NAMALWA (cell line): ENCODE data around the gene NAA20.

Experiments used
- DNase-seq: peaks from one replicate; pipeline ENCODE4 v3.0.0-alpha.2; 2015; ENCODE audit warnings: low spot score

The NAA20 gene

GRCh38 chr20:20019123-20019522, 2.0 kb downstream of the NAA20 start:
- DNase-seq, result no peak

GRCh38 chr20:20020908-20021307, 3.7 kb downstream of the NAA20 start:
- no peak for DNase-seq

GRCh38 chr20:20021835-20022234, 4.7 kb downstream of the NAA20 start:
- no peak for DNase-seq

- no peak for DNase-seq
Measured at GRCh38 chr20:20022498-20022897, 5.3 kb downstream of the NAA20 start.

DNA sequence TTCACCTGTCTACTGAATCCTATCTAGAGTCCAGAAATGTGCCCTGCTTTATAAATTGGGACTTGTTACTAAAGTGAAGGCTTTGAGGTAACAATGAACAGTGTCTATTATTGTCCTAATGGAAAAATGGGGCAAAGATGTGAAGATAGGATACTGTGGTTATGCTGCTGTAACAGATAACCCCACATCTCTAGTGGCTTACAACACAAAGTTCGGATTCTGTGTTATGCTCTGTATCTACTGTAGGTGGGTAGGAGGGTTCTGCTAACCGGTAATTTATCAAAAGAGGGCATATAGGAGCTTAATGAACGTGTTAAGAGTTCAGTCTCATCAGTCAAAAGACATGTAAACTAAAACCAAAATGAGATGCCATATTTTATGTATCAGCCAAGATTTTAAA, 6.2 kb downstream of the NAA20 start:
- no peak for DNase-seq

DNA sequence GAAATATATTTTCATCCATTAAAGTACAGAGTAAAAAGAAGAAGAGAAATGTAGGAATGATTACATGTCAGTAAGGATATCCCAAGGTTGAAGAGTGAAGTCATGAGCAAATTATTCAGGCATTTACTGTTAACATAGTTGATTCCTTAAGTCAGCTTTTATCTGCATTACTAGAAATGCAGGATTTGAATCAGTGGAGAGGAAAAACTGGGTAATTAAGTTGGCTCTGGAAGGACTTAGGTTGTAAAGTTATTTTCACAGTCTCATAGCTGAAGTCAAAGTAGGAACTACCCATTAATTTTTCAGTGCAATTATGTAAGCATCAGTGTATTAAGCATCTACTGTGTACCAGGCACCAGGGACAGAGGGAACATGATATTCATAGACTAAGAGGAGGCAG, 7.8 kb downstream of the NAA20 start:
- DNase-seq, result no peak

DNA sequence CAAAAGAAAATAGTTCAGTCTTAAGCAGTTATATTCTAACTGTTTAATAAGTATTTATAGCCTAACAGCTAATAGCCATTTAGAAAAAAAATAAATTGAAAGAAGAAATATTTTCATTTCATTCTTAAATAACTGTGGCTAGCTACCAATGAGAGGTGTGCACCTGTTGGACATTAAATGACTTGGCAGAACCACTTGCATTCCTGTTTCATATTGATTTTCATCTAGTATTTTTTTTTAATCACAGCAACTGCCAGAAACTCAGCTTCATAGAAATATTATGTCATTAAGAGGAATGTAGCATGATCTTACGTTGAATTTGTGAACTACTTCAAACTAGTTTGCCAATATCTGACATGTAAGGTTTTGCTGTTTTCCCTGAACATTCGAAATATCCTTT, 10.1 kb downstream of the NAA20 start:
- no peak for DNase-seq

GRCh38 chr20:20031790-20032189, 14.6 kb downstream of the NAA20 start:
- no peak for DNase-seq

GRCh38 chr20:20034486-20034885, 17.3 kb downstream of the NAA20 start:
- no peak for DNase-seq

DNA sequence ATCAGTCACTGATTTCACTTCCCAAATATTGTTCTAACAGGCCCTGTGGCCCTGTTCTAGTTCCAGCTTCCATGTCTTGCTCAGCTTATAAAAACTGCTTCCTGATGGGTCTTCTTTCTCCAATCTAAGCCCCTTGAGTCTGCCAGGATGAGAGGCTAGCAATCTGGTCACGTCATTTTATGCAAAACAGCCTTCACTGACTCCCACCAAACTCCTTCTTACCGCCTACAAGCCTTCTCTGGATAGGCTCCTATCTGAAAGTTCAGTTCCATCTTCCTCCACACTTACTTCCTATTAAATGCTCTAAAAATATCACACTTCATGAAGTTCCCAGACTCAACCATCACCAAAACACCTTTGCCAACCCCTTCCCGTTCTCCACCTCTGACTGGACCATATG, 19.6 kb downstream of the NAA20 start:
- DNase-seq, result no peak

- no peak for DNase-seq
Measured at GRCh38 chr20:20037960-20038359, 20.8 kb downstream of the NAA20 start.

DNA sequence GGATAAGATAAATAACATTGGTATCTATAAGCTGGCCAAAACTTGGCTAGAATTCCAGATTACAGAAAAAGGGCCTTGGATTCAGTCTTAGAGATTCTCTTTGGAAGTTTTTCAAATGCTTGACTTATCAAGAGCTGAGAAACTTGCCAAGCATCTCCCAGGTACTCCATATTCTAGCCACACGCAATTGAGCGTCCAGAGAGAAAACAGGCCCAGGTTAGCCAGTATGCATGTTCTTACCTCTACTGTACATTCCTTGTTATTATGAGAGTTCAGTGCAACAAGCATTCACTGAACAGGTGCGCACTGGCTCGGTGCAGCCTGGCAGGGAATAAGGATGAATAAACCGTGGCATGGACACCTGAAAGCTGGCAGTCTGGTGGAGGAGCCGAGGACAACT, 21.4 kb downstream of the NAA20 start:
- no peak for DNase-seq

DNA sequence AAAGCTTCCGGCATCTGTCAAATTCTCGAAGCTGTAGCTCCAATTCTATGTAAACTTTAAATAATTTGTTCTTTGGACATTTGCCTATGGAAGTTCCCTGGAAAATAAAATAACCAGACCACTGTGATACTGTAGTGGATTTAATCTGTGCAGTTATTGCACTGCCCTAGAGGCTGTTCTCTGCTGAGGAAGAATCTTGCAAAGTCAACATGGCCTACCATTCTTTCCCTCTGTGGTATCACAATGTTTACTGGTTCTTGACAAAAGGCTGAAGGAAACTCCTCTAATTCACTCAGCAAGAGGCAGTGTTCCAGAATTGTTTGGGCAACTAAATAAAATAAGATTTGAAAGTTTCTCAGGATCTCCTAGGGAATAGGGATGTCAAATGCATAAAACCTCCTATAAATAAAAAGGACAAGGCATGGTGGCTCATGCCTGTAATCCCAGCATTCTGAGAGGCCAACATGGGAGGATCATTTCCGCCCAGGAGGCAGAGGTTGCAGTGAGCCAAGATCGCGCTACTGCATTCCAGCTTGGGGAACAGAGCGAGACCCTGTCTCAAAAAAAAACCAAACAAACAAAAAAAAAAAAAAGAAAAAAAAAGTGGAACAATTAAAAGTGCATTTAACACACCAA, 22.7 kb downstream of the NAA20 start:
- DNase-seq, result no peak

GRCh38 chr20:20051767-20052073, 34.6 kb downstream of the NAA20 start:
- DNase-seq, result no peak

- DNase-seq, result peak; percentile 98
Measured at GRCh38 chr20:20052074-20052970, 35.2 kb downstream of the NAA20 start, which contains the start of the genes CFAP61 and CRNKL1. CFAP61 (plus strand) TSS chr20:20052532; CDS start chr20:20056654, 4,122 bp downstream. CRNKL1 (minus strand) TSS chr20:20052466; CDS start chr20:20052342, 124 bp downstream.

DNA sequence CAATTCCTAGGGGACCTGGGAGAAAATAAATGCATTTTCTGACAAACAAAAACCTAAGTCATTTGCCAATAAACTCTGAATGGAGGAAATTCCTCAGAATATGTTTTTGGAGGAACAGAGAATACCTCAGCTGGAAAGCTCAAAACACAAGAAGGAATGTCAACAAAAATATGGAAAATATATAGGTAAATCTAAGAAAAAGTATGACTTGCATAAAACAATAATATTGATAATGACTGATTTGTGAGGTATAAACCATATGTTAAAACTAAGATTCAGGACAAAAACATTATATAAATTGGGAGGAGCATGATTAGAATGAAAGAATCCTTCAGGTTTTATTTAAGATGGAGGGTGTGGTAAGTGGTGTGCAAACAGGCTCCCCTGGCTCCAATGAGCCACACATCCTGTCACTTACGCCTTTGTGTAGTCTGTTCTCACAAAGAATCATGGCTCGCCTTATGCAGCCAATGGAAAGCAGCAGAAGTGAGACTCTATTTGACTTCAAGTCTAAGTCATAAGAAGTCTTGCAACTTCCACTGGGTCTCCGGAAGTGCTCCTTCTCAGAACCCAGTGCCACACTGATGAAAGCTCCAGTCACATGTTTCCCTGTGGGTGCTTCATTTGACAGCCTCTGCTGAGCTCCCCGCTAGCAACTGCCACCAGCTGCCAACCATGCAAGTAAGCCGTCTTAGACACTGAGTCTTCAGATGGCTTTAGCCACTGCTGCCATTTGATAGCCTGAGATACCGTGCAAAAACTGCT, 43.3 kb downstream of the NAA20 start:
- no peak for DNase-seq

DNA sequence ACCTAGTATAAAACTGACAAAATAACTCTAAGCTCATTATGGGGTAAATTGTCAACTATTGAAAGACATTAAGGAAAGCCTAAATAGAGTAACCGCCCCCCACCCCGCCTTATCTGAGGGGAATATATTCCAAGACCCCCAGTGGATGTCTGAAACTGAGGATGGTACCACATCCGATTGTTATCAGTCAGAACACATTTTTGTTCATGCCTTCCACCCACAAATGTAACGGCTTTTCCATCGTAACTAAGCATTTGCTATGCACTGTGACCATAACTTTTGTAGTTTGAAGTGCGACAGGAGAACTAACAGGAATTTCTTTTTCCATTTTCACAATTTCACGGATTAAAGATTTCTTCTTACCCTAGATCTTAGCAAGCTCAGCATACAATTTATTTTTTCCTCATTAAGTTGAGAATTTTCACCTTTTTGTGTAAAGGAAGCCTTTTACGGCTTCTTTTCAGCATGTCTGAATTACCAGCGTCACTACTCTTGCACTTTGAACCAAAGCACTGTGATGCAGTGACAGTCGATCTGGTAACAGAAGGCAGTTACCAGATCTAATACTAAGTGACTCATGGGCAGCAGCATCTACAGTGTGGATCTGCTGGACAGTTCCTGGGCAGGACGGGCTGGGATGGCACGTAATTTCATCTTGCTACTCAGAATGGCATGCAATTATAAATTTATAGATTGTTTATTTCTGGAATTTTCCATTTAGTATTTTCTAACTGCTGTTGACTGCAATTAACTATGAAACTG, 47.0 kb downstream of the NAA20 start:
- no peak for DNase-seq

GRCh38 chr20:20065361-20065760, 48.2 kb downstream of the NAA20 start:
- no peak for DNase-seq

DNA sequence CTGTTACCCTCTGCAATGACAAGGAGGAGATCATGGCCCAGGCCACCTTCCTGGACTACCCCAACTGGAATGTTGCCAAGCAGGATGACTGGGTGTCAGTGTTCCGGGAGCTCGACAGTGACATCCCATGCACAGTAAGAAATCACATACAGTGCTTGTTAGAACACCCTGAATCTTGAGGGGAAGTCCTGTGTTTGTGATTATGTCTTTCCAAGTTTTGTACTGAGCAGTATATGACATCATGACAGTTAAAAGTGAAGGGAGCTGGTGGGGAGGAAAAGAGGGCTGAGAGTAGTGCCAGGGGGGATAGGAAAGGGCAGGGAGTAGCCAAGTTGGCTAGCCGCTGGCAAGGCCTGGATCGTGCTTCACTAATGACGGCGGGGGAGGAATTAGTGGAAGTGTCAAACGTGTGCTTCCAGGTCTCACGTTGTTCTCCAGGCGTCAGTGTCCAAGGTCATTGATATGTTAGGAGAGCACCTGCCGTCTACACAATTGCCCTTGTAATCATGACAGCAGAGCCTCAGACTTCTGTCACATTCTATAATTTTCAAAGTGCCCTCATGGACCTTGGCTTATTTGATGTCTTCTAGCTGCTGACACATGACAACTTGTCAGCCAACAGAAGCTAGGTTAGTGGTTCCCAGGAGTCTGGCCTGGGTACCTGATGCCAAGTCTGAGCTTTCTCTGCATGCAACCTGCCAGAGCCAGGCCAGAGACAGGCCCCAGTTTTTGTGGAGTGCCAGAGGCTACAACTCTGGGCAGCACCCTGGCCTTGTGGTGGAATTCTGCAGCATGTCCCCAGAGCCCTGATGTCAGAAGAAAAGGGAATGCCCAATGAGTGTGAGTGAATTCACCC, 53.9 kb downstream of the NAA20 start:
- DNase-seq, result no peak

DNA sequence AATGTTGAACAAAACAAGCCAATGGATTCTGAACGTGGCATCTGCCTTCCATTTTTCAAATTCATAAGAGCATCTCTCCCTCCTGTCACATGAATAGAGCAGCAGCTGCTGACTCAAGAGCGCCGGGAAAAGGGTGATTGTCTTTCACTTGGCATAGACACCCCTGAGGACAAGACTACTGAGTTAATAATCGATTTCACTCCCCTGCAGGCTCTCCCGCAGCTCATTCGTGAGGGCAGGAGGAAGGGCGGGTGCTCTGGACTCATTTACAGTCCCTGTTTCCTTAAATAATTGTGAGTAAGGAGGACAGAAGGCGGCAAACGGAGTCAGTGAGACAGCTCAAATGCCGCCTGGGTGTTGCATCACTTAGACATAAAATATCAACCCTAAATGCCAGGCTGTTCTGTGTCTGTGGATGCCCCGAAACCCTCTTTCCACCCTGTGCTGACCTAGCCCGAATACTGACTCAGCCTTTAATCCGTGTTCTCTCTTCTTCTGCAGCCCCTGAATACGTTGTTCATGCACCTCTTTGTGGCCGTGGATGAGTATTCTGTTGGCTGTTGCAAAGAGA, 56.7 kb downstream of the NAA20 start:
- no peak for DNase-seq

DNA sequence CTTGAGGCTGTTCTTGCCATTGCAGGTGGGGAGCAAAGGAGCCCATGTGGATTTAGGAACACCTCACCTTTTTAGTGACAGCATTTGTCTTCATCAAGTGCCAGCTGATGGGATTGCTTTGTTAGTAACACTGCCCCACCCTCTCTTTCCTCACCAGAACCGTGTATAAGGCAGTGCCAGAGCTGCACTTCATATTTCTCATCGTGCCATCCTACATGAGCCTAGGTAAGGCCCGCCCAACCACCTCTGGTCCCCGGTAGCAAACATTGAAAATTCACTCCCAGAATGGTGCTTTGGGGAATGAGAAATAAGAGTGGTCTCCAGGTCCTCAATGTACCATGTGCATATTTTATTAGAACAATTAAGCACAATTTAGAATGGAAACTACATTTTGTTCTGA, 57.9 kb downstream of the NAA20 start:
- no peak for DNase-seq
